Measurements from ENCODE around the gene NANOG.
"Not testable (repeated sequence)": the region's sequence is repeated elsewhere in the genome, so short reads cannot be mapped to it uniquely, and the experiment has no call there.

DNA sequence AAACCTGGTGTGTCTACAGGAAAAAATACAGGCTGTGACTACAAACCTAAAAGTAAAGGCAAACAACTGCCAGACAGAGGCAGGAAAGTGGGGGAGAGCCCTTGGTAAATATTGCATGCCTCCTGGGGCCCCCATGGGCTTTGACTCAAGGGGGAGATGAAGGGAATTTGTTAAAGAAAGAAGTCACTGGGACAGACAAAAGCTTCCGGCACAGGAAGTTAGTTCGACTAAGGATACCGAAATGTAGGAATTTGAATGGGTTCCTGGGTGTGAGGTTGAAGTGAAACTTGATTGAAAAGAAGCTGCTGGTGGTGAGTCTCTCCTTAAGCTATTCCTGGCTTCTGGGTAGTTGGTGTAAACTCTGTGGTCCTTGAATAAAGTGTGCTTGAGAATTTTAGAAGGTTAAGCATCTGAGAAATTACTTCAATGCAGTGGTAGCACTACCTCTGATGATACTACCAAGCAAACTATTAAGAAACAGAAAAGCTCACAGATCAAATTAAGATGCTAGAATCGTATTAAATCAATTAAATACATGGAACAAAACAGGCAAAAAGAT, 9.6 kb downstream of the NANOG start:
- TF ChIP-seq, protein P1, sequence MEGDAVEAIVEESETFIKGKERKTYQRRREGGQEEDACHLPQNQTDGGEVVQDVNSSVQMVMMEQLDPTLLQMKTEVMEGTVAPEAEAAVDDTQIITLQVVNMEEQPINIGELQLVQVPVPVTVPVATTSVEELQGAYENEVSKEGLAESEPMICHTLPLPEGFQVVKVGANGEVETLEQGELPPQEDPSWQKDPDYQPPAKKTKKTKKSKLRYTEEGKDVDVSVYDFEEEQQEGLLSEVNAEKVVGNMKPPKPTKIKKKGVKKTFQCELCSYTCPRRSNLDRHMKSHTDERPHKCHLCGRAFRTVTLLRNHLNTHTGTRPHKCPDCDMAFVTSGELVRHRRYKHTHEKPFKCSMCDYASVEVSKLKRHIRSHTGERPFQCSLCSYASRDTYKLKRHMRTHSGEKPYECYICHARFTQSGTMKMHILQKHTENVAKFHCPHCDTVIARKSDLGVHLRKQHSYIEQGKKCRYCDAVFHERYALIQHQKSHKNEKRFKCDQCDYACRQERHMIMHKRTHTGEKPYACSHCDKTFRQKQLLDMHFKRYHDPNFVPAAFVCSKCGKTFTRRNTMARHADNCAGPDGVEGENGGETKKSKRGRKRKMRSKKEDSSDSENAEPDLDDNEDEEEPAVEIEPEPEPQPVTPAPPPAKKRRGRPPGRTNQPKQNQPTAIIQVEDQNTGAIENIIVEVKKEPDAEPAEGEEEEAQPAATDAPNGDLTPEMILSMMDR (IDR thresholded peaks at IDR 0.05), result not testable (repeated sequence)
- not testable (repeated sequence) for TF ChIP-seq POLR2AphosphoS5 (IDR thresholded peaks at IDR 0.05)

Data from stomach (tissue), 4 donors.